Body of pancreas (tissue), 4 donors: ENCODE results near the gene PAQR8.

ENCODE experiments used
- CTCF ChIP-seq, 7 experiments: fragments of 450-650 bp in 4 of 7; fragments of 200-600 bp in 3 of 7; sonication (generic) in 3 of 7; IDR thresholded peaks; one replicate each; pipeline ENCODE4 v1.5.1; 2016 to 2019; ENCODE audit warnings: antibody characterized with exemption in 7 of 7
- POLR2A ChIP-seq, 3 donors: fragments of 450-650 bp; IDR thresholded peaks; one replicate each; pipeline ENCODE4 v1.6.1; 2016; ENCODE audit warnings: antibody characterized with exemption in 3 of 3, mild to moderate bottlenecking in 2 of 3

- TF ChIP-seq CTCF (IDR thresholded peaks at IDR 0.05) (no peak), POLR2A (IDR thresholded peaks at IDR 0.05) (no peak)
Measured at GRCh38 chr6:52391599-52391998, 29.6 kb downstream of the PAQR8 start.
